ENCODE measurements around the gene ACSL4. TPM values are rescaled to one million over a fixed set of nuclear protein-coding genes. Genes with fewer than 3 reads are reported as not detected.
"Not testable (repeated sequence)": the region's sequence is repeated elsewhere in the genome, so short reads cannot be mapped to it uniquely, and the experiment has no call there.

ACSL4 gene
- total RNA-seq, 1 experiment from 2014 or later: 63.1 TPM

GRCh38 chrX:109672239-109672638, 60.8 kb downstream of the ACSL4 start:
- no peak for DNase-seq (ENCODE audit: low read depth)

GRCh38 chrX:109671170-109671569, 61.9 kb downstream of the ACSL4 start:
- not testable (repeated sequence) for DNase-seq (ENCODE audit: low read depth)

- DNase-seq (ENCODE audit: low read depth): no peak
Measured at GRCh38 chrX:109667986-109668385, 65.1 kb downstream of the ACSL4 start.

- no peak for DNase-seq (ENCODE audit: low read depth)
Measured at GRCh38 chrX:109660435-109661143, 72.5 kb downstream of the ACSL4 start.

- DNase-seq (ENCODE audit: low read depth): no peak
Measured at GRCh38 chrX:109658391-109658790, 74.7 kb downstream of the ACSL4 start.

- not testable (repeated sequence) for DNase-seq (ENCODE audit: low read depth)
Measured at GRCh38 chrX:109657364-109657763, 75.7 kb downstream of the ACSL4 start.

GRCh38 chrX:109656774-109657173, 76.3 kb downstream of the ACSL4 start:
- no peak for DNase-seq (ENCODE audit: low read depth)

- DNase-seq (ENCODE audit: low read depth): no peak
Measured at GRCh38 chrX:109655502-109656201, 77.4 kb downstream of the ACSL4 start.

GRCh38 chrX:109654516-109655109, 78.4 kb downstream of the ACSL4 start:
- DNase-seq (ENCODE audit: low read depth): no peak

- not testable (repeated sequence) for DNase-seq (ENCODE audit: low read depth)
Measured at GRCh38 chrX:109644671-109645070, 88.4 kb downstream of the ACSL4 start.

GRCh38 chrX:109643687-109644086, 89.4 kb downstream of the ACSL4 start:
- no peak for DNase-seq (ENCODE audit: low read depth)

GRCh38 chrX:109638158-109638557, 94.9 kb downstream of the ACSL4 start:
- no peak for DNase-seq (ENCODE audit: low read depth)

GRCh38 chrX:109637477-109637876, 95.6 kb downstream of the ACSL4 start:
- DNase-seq (ENCODE audit: low read depth): not testable (repeated sequence)

- peak; percentile 27 for DNase-seq (ENCODE audit: low read depth)
Measured at GRCh38 chrX:109635146-109635545, 97.9 kb downstream of the ACSL4 start.

- no peak for DNase-seq (ENCODE audit: low read depth)
Measured at GRCh38 chrX:109632906-109633504, 100.1 kb downstream of the ACSL4 start.

- no peak for DNase-seq (ENCODE audit: low read depth)
Measured at GRCh38 chrX:109629310-109629709, 103.7 kb downstream of the ACSL4 start.

- DNase-seq (ENCODE audit: low read depth): no peak
Measured at GRCh38 chrX:109626637-109627036, 106.4 kb downstream of the ACSL4 start.

GRCh38 chrX:109624641-109625616, 108.1 kb downstream of the ACSL4 start, which contains the start of gene KCNE5:
Gene KCNE5, minus strand, starts transcription at chrX:109625172. Its CDS starts 152 bp downstream, at chrX:109625020.
- no peak for DNase-seq (ENCODE audit: low read depth)

- DNase-seq (ENCODE audit: low read depth): no peak
Measured at GRCh38 chrX:109623997-109624396, 109.1 kb downstream of the ACSL4 start.

GRCh38 chrX:109622270-109622669, 110.8 kb downstream of the ACSL4 start:
- no peak for DNase-seq (ENCODE audit: low read depth)

- DNase-seq (ENCODE audit: low read depth): no peak
Measured at GRCh38 chrX:109619771-109620170, 113.3 kb downstream of the ACSL4 start.
